Kidney epithelial cell (primary cell): ENCODE results near the gene NLK. TPM values are rescaled to one million over a fixed set of nuclear protein-coding genes. Genes with fewer than 3 reads are reported as not detected.

Source experiments
- DNase-seq: peaks from one replicate; pipeline ENCODE4 v3.0.0-alpha.2; 2010; ENCODE audit warnings: low read depth
- H3K27me3 ChIP-seq: 2 replicates; pipeline ENCODE4 v1.6.0; 2011; ENCODE audit warnings: low read length; ENCODE audit not compliant: control insufficient read depth, insufficient read depth
- H3K36me3 ChIP-seq: 2 replicates; pipeline ENCODE4 v1.5.1; 2011; ENCODE audit warnings: low read length; ENCODE audit not compliant: control insufficient read depth, insufficient read depth
- H3K4me3 ChIP-seq: 2 replicates; pipeline ENCODE4 v1.5.1; 2011; ENCODE audit warnings: low read depth, mild to moderate bottlenecking, control low read depth, low read length
- CTCF ChIP-seq: IDR thresholded peaks from 2 replicates; pipeline ENCODE4 v1.5.1; 2011; ENCODE audit warnings: mild to moderate bottlenecking, moderate library complexity, low read length, control low read depth, inconsistent platforms; ENCODE audit not compliant: insufficient read depth, poor library complexity, severe bottlenecking
- total RNA-seq: library from RNA; depleted of rRNA; stranded (reverse); fragments of >200 nt; gene quantifications from 2 replicates; pipeline ENCODE4 v1.2.3, GENCODE V29; 2015

Gene NLK
- total RNA-seq, 1 donor from 2014 or later = 12.9 TPM

- no peaks in the 10 kb centered on the region for H3K27me3 ChIP-seq
- TF ChIP-seq CTCF = no peak
- H3K4me3 ChIP-seq = no peak overlapping the region
- H3K36me3 ChIP-seq = no peaks in the 10 kb centered on the region
- DNase-seq = no peak
Observed at GRCh38 chr17:28053725-28054124, 11.2 kb downstream of the NLK start.

GRCh38 chr17:28055546-28056275 lies 13.2 kb downstream of the NLK start:
- Histone ChIP-seq H3K27me3 (no peaks in the 10 kb centered on the region), H3K36me3 (no peaks in the 10 kb centered on the region), H3K4me3 (no peak overlapping the region)
- DNase-seq = no peak
- no peak for TF ChIP-seq CTCF

GRCh38 chr17:28056276-28056620 lies 13.8 kb downstream of the NLK start:
- no peak for TF ChIP-seq CTCF
- Histone ChIP-seq H3K36me3 (no peaks in the 10 kb centered on the region), H3K27me3 (no peaks in the 10 kb centered on the region), H3K4me3 (no peak overlapping the region)
- no peak for DNase-seq

GRCh38 chr17:28057731-28058246 lies 15.3 kb downstream of the NLK start:
- no peaks in the 10 kb centered on the region for H3K27me3 ChIP-seq
- no peaks in the 10 kb centered on the region for H3K36me3 ChIP-seq
- DNase-seq = no peak
- no peak overlapping the region for H3K4me3 ChIP-seq
- TF ChIP-seq CTCF = no peak

- TF ChIP-seq CTCF = no peak
Observed at GRCh38 chr17:28059675-28060074, 17.2 kb downstream of the NLK start.

GRCh38 chr17:28065706-28066105 lies 23.2 kb downstream of the NLK start:
- Histone ChIP-seq H3K27me3 (no peaks in the 10 kb centered on the region), H3K4me3 (no peak overlapping the region), H3K36me3 (no peaks in the 10 kb centered on the region)
- DNase-seq = no peak
- no peak for TF ChIP-seq CTCF

More at GRCh38 chr17:28059675-28060074, 17.2 kb downstream of the NLK start:
- no peak for DNase-seq
- H3K36me3 ChIP-seq = no peaks in the 10 kb centered on the region
- no peaks in the 10 kb centered on the region for H3K27me3 ChIP-seq
- H3K4me3 ChIP-seq = no peak overlapping the region
